Chondrocyte (in vitro differentiated cells): ENCODE results near the gene ELMO1. TPM values are rescaled to one million over a fixed set of nuclear protein-coding genes. Genes with fewer than 3 reads are reported as not detected.
A peak's percentile ranks its signal among the peaks of the same experiment; 100 is the strongest.

Source experiments
- DNase-seq: peaks from one replicate; pipeline ENCODE4 v3.0.0; 2021; ENCODE audit warnings: mixed read lengths, low spot score
- H3K27ac Mint-ChIP-seq: one replicate; pipeline ENCODE4 v1.8.0; 2021; ENCODE audit warnings: mild to moderate bottlenecking, moderate library complexity, mixed read lengths; ENCODE audit not compliant: unreplicated experiment
- H3K27me3 Mint-ChIP-seq: 2 replicates; pipeline ENCODE4 v1.8.0; 2021; ENCODE audit warnings: low read depth, mixed read lengths
- H3K36me3 Mint-ChIP-seq: 2 replicates; pipeline ENCODE4 v1.8.0; 2021; ENCODE audit warnings: low read depth, mixed read lengths
- H3K4me1 Mint-ChIP-seq: 2 replicates; pipeline ENCODE4 v1.8.0; 2021; ENCODE audit warnings: low read depth, mild to moderate bottlenecking, mixed read lengths
- H3K4me3 Mint-ChIP-seq: one replicate; pipeline ENCODE4 v1.8.0; 2021; ENCODE audit warnings: mild to moderate bottlenecking, moderate library complexity, mixed read lengths; ENCODE audit not compliant: unreplicated experiment
- H3K9me3 Mint-ChIP-seq: 2 replicates; pipeline ENCODE4 v1.8.0; 2021; ENCODE audit warnings: low read depth, mixed read lengths
- CTCF ChIP-seq: fragments of 200-600 bp; sonication (generic); IDR thresholded peaks from 2 replicates; pipeline ENCODE4 v1.5.0; 2021; ENCODE audit warnings: antibody characterized with exemption, mild to moderate bottlenecking, moderate library complexity
- total RNA-seq: library from RNA; stranded (reverse); gene quantifications from 3 replicates; pipeline ENCODE4 v1.2.1, GENCODE V29; 2021

The ELMO1 gene
- total RNA-seq, 1 donor from 2014 or later: 0.42 TPM

- H3K4me3 Mint-ChIP-seq: no peak overlapping the region
- no peak for TF ChIP-seq CTCF
- H3K9me3 Mint-ChIP-seq: no peaks in the 10 kb centered on the region
- no peaks in the 10 kb centered on the region for H3K4me1 Mint-ChIP-seq
- H3K27ac Mint-ChIP-seq: no peak overlapping the region
- no peaks in the 10 kb centered on the region for H3K36me3 Mint-ChIP-seq
- H3K27me3 Mint-ChIP-seq: peaks cover 7% of the 10 kb centered on the region
- no peak for DNase-seq
Observed at GRCh38 chr7:37102518-37103137, 346.0 kb downstream of the ELMO1 start.

GRCh38 chr7:37100735-37101331, 347.8 kb downstream of the ELMO1 start:
- Mint-ChIP-seq H3K36me3 (no peaks in the 10 kb centered on the region), H3K27me3 (peaks cover 7% of the 10 kb centered on the region), H3K27ac (no peak overlapping the region), H3K4me1 (no peaks in the 10 kb centered on the region), H3K9me3 (no peaks in the 10 kb centered on the region), H3K4me3 (no peak overlapping the region)
- no peak for TF ChIP-seq CTCF
- DNase-seq: no peak

- no peaks in the 10 kb centered on the region for H3K4me1 Mint-ChIP-seq
- H3K36me3 Mint-ChIP-seq: no peaks in the 10 kb centered on the region
- no peak for TF ChIP-seq CTCF
- H3K27ac Mint-ChIP-seq: no peak overlapping the region
- H3K27me3 Mint-ChIP-seq: peaks cover 10% of the 10 kb centered on the region
- H3K9me3 Mint-ChIP-seq: no peaks in the 10 kb centered on the region
- H3K4me3 Mint-ChIP-seq: no peak overlapping the region
- no peak for DNase-seq
Observed at GRCh38 chr7:37098762-37099161, 349.9 kb downstream of the ELMO1 start.

- Mint-ChIP-seq H3K27me3 (peaks cover 10% of the 10 kb centered on the region), H3K4me1 (no peaks in the 10 kb centered on the region), H3K4me3 (no peak overlapping the region), H3K36me3 (no peaks in the 10 kb centered on the region), H3K9me3 (no peaks in the 10 kb centered on the region), H3K27ac (no peak overlapping the region)
- no peak for DNase-seq
- TF ChIP-seq CTCF: no peak
Observed at GRCh38 chr7:37097983-37098382, 350.7 kb downstream of the ELMO1 start.

- TF ChIP-seq CTCF: peak; percentile 17
- DNase-seq: no peak
- Mint-ChIP-seq H3K27ac (no peak overlapping the region), H3K4me3 (no peak overlapping the region), H3K4me1 (no peaks in the 10 kb centered on the region), H3K27me3 (peaks cover 10% of the 10 kb centered on the region), H3K9me3 (no peaks in the 10 kb centered on the region), H3K36me3 (no peaks in the 10 kb centered on the region)
Observed at GRCh38 chr7:37097276-37097675, 351.4 kb downstream of the ELMO1 start.
